Tibial nerve (tissue), 4 donors: ENCODE measurements around the gene RASSF5.

Experiments used
- CTCF ChIP-seq, 5 experiments: fragments of 200-600 bp in 3 of 5; fragments of 450-650 bp in 2 of 5; sonication (generic) in 3 of 5; IDR thresholded peaks; one replicate each; pipeline ENCODE4 v1.5.1; 2016 to 2019; ENCODE audit warnings: antibody characterized with exemption in 5 of 5, mild to moderate bottlenecking in 3 of 5, moderate library complexity in 2 of 5
- EP300 ChIP-seq, 2 donors: sonication (generic); formaldehyde crosslinking; IDR thresholded peaks; one replicate each; pipeline ENCODE4 v1.6.1; 2017; ENCODE audit warnings: antibody characterized with exemption in 2 of 2, mild to moderate bottlenecking in 1 of 2
- POLR2A ChIP-seq, 2 donors: fragments of 450-650 bp; IDR thresholded peaks; one replicate each; pipeline ENCODE4 v1.6.1; 2017; ENCODE audit warnings: antibody characterized with exemption in 2 of 2, mild to moderate bottlenecking in 2 of 2, moderate library complexity in 2 of 2

- TF ChIP-seq CTCF (IDR thresholded peaks at IDR 0.05) (no peak), POLR2A (IDR thresholded peaks at IDR 0.05) (no peak), EP300 (IDR thresholded peaks at IDR 0.05) (no peak)
Observed at GRCh38 chr1:206472454-206472853, 34.9 kb upstream of the RASSF5 start.
